ENCODE data around the gene CAPRIN1.

DNA sequence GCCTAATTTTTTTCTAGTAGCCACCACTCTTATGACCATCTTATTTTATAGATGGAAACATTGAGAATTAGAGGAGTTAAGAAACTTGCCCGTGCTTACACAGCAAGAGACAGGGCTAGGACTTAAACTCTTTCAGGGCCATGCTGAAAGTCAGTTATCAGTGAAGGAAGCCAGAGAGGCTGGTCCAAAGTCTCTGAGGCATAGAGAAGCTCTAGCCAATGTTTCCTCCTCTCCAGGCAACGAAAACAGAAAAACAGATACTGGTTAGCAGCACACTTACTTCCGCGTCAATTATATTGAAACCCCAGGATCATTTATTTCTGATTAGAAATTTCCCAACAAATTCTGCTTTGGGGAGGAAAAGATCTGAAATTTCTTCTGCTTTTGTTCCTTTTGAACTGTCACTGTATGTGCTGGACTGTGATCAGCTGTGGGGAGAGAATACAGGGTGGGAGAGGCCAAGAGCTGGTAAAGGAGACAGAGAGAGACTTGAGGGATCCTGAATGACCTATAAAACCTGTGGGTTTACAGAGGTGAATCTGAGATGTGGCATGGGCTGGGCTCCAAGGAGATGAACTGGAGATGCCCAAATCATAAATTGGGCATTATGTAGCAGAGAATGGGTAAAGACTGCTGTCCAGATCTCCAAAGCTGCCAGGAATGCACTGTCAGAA lies 37.5 kb upstream of the CAPRIN1 start:
- TF ChIP-seq GATA3 (IDR thresholded peaks at IDR 0.05; ENCODE audit: low read depth, low read length) (no peak), GATA2 (IDR thresholded peaks at IDR 0.05; ENCODE audit: low read depth, low read length) (no peak)
